ENCODE data around the gene EXOC2.

The EXOC2 gene

DNA sequence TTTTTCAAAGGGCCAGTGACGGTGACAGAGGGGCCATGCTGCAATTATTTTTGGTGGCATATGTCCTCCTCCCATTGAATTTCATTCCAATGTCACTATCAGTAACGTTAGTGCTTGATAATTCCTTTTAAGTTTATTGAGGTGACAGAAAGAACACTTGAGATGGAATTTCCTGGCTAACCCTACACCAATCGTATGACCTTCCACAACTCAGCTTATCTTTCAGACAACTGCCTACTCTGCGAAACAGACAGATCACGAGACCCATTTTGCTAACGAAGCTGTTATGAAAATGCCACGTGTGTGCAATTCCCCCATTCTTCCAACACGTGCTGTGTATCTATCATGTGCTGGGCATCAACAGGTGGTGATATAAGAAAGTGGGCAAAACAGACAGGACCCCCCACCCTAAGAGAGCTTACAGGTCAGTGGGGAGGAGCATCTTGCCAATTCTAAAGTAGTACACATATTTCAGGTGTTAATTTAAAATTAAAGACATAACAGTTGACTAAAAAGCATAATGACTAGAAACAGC, 188.4 kb downstream of the EXOC2 start:
- in situ Hi-C loops (cut with MboI; ENCODE audit: low sequenced_read_pairs) = no loop called here

DNA sequence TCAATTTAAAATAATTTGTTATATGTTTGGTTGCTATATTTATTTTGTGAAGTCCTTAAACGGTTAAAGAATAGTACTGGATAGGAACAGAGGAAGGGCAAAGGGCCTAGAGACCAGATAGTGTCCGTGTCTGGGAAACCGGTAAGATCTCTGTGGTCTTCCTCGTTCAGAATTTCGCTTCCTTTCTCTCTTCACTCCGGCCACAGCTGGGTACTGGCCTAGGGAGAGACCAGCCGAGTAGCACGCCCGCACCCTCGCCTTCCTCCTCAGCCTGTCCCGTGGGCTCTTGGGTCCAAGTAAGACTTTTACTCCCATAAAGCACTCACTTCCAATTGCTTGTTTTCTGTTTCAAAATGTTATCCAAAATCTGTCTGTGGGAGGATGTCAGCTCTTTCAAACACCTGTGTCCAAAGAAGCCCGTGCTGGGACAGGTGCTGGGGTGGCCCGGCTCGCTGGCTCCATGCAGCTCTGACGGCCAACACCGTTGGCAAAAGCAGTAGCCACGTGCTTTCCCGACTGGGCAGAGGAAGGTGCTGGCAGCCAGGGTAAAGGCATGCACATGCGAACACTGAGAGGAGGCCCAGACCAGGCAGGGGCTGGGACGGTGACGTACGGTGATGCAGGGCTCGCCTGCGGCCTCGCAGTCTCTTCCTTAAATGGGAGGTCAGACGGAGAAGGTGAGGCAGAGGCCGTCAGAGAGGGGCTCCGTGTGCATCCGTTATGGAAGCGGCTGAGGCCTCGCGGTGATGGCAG, 189.2 kb downstream of the EXOC2 start:
- in situ Hi-C loops (cut with MboI; ENCODE audit: low sequenced_read_pairs) = no loop called here

DNA sequence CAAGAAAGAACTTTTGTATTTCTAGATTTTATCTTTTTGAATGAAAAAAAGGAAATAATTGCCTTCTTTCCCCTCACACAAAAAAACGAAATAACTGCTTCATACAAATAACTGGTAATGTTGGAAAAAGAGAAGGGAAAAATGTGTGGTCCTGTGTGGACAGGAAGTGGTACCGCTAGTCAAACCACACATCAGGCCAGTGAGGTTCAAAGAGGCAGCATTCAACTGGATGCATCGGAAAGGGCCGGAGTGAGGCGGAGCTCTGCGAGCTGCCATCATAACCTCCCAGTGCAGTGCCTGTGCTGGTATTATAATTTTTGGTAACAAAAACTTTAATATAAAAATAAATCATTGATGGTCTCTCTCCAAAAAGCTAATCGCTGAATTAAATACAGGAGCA, 190.2 kb downstream of the EXOC2 start:
- in situ Hi-C loops (cut with MboI; ENCODE audit: low sequenced_read_pairs) = no loop called here

DNA sequence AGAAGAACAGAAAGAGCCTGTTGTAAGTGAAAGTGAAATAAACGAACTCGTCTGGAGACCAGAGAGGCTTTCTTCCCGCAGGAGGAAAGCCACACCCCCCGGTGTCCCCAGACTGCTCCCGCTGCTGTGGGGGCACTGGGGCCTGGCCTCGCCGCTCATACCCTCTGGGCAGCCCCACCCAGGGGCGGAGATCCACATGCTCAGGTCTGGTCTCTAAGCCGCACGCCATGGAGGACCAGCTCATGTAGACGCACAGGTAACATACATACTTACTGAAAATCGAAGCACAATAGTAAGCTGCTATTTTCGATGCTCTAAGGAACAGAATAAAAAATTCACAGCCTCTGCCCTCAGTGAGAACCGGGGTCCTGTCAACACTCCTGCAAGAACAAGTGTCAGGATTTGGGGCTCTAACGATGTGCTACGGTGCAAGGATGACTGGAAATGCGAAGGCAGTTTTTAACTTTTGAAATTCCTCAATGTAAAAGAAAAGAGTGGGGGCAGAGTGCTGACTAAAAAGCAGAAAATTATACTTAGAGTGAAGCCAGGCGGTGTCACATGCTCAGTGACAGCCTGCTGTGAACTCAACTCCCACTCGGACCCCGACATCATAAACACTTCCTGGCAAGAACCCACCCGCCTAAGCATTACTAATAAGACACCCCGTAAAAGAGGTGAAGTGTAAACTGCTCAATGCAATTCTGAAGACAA, 190.9 kb downstream of the EXOC2 start:
- in situ Hi-C loops (cut with MboI; ENCODE audit: low sequenced_read_pairs) = no loop called here

DNA sequence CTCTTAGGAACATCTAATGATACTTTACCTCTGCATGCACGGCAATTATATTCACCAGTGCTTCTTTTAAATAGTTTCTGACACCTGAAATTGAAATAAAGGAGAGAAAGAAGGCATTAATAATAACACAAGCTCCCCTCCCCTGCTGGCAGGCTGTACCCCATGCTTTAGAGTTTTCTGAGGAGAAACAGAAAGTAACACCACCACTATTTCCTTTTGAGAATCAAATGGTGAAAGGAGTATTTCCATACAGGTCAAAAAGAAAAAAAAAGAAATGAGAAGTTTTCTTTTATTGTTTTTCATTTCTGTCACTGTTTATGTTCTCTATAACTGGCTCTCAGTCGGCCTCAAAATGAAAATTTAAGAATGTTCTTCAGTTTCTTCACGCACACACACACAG, 193.3 kb downstream of the EXOC2 start:
- in situ Hi-C loops (cut with MboI; ENCODE audit: low sequenced_read_pairs) = no loop called here

DNA sequence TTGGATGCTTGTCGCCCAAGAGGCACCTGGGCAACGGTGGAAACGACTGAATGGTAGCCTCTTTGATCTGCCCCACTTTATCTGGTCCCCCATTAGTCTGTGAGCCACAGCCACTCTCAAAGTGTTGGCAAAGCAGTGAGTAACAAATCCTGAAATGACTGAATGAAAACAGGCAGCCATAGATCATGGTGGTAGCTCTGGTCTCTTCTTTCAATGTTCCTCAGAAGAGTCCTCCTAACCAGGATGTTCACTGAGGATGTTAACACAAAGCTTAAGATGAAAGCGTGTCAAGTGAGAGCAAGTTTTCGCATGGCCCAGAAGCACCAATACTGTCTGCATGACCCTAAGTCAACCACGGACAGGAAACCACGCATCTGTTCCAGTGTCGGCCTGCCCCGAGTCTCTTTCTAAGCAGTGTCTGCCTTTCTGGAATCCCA, 194.1 kb downstream of the EXOC2 start:
- in situ Hi-C loops (cut with MboI; ENCODE audit: low sequenced_read_pairs) = no loop called here

DNA sequence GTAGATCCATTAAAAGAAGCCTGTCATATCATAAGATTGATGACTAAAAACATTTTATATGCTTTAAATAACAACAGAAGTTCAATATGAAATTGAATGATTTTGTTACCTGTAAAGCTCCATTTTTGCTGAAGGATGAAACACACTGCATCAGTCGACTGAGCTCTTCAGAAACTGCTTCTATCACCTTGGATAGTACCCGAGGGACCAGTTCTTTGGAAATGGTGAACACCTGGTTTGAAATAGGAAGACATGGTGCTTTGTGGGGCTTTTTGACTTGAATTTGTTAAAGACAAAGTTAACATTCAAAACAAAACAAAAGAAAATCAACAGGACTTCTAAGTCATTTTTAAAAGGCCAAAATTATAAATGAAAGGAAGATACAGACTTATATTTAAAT, 195.7 kb downstream of the EXOC2 start:
- in situ Hi-C loops (cut with MboI; ENCODE audit: low sequenced_read_pairs) = no loop called here

DNA sequence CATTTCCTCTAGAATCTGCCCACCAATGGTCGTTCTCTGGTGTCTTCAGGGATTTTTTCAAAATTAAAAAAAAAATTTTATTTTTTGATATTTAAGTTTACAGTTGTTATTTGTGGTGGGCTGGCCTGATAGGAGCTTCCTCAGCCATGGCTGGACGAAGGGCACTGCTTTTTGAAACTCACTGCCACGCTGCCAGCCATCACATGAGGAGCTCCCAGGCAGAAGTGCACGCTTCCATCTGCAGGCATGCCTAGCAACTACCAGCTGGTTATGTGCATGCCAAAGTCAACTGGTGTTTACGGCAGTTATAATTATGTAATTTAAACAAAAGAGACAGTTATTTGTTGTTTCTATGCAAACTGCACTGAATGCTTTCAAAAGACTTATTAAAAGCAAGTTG, 196.3 kb downstream of the EXOC2 start:
- in situ Hi-C loops (cut with MboI; ENCODE audit: low sequenced_read_pairs) = no loop called here

DNA sequence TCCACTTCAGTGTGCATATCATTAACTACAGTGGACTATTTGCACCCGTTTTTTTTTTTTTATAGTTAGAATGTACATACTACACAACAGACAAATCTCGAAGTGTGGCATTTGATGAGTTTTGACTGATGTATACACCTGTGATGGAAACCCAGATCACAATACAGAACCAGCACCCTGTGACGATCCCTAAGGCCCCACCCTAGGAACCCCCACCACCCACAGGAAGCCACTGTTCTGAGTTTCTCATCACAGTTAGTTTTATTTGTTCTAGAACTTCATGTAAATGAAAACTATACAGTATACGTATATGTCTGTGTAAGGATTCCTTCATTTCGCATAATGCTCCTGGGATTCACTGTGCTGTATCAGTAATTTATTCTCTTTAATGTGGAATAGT, 198.5 kb downstream of the EXOC2 start:
- in situ Hi-C loops (cut with MboI; ENCODE audit: low sequenced_read_pairs) = no loop called here

DNA sequence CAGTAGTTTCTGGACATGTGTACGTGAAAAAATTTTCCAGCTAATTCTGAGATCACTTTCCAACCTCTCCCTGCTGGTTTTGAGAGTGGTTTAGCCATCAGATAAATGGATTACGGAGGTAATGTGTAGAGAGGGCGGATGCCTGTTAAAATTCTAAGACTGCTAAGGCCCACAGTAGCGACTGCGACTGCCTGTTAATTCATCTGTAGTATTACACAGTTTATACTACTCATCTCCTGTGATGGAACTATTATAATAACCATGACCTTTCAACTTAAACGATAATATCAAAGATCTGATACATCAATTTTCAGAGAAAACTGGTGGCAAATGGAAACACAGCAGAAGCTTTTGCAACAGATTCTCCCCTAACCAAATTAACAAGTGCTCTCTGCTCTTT, 199.1 kb downstream of the EXOC2 start:
- in situ Hi-C loops (cut with MboI; ENCODE audit: low sequenced_read_pairs) = no loop called here

DNA sequence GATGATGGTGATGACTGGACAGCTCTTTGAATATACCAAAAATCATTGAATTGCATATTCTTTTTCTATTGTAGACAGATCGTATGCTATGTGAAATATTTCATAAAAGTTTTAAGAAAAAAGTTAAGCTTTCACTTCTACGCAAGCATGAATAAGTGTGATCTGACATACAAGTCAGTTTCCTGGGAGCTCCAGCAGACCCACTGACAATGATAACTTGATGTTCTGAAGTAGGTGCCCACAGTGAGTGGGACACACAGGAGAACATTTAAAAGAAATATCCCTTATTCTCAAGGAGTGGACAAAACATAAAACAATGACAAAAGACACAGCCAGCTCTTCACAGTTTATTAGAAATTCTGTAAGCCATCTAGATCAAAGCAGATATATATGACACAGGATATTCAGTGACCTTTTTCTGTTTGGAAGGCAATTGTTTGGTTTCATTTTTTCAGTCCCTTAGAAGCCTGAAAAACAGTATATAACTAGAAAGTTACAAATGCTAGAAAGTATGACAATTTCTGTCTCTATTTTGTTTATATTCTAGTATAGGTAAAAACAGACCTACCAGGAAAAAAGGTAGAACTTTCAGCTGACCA, 200.0 kb downstream of the EXOC2 start:
- in situ Hi-C loops (cut with MboI; ENCODE audit: low sequenced_read_pairs) = no loop called here

DNA sequence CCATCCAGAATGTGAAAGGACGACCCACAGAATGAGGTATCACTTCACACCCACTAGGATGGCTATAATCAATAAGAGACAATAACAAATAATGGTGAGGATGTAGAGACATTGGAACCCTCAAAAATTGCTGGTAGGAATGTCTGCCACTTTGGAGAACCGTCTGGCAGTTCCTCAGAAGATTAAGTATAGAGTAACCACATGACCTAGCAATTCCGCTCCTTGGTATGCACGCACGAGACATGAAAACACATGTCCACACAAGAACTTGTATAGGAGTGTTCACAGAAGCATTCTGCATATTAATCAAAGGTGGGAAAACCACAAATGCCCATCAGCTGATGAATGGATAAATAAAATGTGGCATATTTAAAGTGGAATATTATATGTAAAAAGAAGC, 200.8 kb downstream of the EXOC2 start:
- in situ Hi-C loops (cut with MboI; ENCODE audit: low sequenced_read_pairs) = no loop called here

DNA sequence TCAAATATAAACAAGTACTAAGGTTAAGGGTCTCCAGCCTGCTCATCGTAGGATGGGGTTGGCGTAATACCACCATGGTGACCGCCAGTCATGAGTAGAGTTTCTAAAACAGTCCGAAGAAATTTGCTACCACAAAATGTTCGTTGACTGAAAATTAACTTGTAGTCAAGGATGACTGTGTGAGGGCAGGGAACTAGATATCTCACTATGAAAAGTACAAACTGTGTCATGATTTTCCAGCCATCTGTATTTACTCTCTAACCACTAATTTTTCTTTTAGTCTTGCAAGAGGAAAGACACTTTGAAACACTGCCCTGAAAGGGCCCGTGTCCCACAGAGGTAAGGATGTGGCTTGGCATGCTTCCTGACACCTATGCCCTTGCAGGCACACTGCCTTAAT, 201.7 kb downstream of the EXOC2 start:
- in situ Hi-C loops (cut with MboI; ENCODE audit: low sequenced_read_pairs) = no loop called here

DNA sequence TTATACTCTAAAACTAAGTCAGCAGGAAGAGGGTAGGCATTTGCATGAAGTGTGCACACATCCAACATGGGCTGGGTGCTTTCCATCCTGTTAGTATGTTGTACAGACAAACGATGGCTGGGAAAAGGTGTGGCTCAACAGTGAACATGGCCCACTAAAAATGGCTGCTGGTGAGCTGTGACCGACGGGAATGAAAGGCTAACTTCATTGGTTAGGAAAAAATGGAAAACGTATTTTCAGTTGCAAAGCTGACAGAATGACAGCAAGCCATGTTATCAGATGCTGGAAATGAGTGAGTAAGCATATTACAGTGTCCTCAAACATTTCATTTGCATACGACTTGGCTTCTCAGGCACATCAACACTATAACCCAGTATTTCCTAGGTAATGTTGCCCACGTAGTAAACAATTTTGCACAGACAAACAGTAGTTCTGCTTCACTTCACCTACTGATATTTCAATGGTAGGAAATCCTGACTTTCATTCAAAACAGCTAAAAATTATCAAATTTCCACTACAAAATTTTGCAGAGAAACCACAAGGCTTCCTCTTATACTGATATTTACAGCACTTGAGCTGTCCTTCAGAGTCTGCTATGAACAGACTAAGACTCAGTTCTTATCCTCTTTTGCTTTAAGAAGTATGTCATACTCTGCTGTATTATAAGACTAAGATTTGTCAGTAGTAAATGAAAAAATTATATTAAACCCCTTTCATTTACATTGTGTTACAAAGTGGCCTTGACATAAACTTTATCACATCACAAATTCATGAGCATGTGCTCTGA, 202.5 kb downstream of the EXOC2 start:
- in situ Hi-C loops (cut with MboI; ENCODE audit: low sequenced_read_pairs) = no loop called here

DNA sequence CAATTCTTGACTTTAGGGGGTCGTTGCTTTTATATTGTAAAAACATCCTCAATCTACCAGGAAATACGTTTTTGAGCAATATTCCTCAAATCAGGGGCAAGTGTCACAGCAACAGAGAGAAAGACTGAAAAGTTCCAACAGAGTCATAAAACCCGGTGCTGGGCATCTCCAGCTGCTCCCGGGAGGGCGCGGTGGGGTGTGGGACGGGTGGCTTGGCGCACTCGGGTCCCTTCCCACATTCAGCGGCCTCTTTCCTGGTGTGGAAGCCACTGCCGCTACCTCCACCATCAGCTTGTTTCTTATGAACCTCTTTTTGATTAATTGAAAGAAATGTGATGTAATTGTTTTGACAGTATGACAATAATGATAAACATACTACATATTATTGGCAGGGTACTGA, 203.2 kb downstream of the EXOC2 start:
- in situ Hi-C loops (cut with MboI; ENCODE audit: low sequenced_read_pairs) = no loop called here

DNA sequence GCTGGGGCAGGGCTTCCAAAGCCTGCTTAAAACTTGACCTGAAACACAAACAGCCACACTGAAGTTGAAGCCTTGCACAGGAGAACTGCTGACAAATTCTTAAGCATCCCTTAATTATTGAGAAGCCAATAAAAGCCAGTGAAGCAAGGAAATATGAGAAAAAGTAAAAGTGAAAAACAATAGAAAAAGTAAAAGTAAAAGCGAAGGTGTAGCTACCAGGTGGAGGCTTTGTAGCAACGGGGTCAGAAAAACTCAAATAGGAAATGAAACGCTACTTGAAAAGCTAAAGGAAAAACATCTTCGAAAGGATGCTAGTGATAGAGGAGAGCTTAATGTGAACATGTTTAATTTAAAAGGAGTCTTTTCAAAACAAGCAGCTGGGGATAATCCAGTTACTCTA, 203.9 kb downstream of the EXOC2 start:
- in situ Hi-C loops (cut with MboI; ENCODE audit: low sequenced_read_pairs) = no loop called here

DNA sequence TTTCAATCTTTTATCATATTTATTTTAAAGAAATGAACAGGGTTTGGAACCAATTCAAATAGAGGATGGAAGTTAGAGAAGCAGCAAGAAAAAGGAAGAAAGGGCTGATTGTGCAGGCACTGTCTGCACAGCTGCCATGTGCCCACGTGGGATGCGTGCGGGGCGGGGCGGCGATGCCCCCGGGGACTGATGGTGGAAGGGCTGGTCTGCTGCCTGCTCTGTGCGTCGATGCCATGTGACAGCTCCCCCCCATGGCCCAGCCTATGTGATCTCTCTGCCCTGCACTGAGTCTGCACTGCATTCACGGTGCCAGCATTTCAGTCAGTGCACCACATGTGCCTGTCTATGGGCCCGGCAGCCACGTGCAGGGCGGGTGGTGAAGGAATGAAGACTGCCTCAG, 205.0 kb downstream of the EXOC2 start:
- in situ Hi-C loops (cut with MboI; ENCODE audit: low sequenced_read_pairs) = no loop called here

DNA sequence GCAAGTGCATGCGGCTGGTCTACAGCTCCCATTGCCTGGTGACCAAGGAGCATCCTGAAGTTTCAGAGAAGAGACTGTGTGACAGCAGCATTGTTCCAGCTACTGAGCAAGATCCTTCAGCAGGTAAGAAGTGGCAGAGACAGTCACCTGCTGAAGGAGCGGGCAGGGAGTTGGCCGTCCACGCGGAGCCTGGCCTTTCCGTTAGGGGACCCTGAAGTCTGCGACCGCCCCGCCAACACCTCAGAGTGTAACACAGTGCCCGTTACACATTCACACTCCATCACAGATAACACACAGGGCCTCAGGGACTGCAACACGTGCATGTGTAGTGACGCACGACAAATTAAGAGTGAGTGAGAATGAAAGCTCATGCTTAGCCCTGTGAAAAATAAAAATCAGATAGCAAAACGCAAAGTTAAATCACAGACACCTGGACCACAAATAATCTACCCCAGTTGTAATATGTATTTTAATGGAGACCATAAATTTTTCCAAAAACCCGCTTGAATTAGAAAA, 207.2 kb downstream of the EXOC2 start:
- in situ Hi-C loops (cut with MboI; ENCODE audit: low sequenced_read_pairs) = no loop called here

DNA sequence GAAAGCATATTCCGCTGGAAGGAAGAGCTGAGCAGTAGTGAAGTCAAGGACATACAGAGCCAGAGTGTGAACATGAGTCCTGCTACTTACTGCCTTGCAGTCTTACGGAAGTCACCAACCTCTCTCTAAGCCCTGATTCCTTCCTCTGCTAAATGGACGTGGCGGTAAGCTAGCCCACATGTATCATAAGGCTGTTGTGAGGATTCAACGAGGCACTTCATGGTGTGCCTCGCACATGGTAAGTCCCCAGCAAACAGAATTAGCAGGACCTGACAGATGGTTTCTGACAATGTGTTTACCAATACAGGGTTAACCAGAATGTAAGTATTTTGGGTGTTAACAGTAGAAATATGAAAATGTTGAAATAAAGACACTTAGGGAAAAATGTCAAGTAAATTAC, 208.2 kb downstream of the EXOC2 start:
- in situ Hi-C loops (cut with MboI; ENCODE audit: low sequenced_read_pairs) = no loop called here

DNA sequence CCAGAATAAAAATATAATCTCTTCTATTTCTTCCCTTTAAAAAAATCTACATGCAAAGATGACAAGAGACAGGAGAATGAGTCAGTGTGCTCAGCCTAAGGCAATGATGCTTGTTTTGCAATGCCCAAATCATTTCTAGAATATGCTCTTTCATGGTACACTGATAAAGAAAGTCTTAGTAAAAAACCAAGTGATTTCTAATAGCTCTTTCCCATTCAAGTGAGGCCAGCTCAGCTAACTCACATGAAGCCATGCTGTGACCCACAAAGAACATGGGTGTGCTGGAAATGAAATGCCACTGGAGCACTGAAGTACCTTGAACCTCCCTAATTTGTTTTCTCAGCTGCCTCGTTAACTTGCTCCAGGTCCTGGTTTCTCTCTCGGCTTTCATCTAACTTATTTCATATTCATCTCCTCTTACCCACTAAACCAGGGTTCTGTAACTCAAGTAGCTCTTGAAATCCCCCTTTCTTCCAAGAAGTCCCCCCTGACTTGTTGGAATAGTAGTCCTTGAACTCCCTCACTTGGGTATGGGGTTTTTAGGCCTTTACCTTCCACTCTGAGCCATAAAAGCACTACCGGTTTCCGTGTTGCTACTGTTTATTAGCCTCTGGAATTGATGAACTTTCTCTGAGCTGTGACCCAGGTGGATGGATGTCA, 208.7 kb downstream of the EXOC2 start:
- in situ Hi-C loops (cut with MboI; ENCODE audit: low sequenced_read_pairs) = no loop called here
